ENCODE results near the gene ABCA7.
A peak's percentile ranks its signal among the peaks of the same experiment; 100 is the strongest.

Gene ABCA7

GRCh38 chr19:1055886-1056620 is 16.1 kb downstream of the ABCA7 start:
- H3K4me3 ChIP-seq (ENCODE audit: low read length), result no peak overlapping the region
- peaks cover 17% of the 10 kb centered on the region for H3K36me3 ChIP-seq (ENCODE audit: control insufficient read depth, insufficient read depth, low read length, severe bottlenecking)
- H3K9me3 ChIP-seq (ENCODE audit: control insufficient read depth, low read length), result peaks cover 33% of the 10 kb centered on the region
- no peaks in the 10 kb centered on the region for H3K4me1 ChIP-seq (ENCODE audit: control insufficient read depth, insufficient read depth, low read length)
- no peak for DNase-seq (ENCODE audit: low read depth)
- H3K27me3 ChIP-seq (replicated peaks; ENCODE audit: control insufficient read depth, insufficient read depth, low read length), result no peaks in the 10 kb centered on the region
- no peak overlapping the region for H3K9ac ChIP-seq (ENCODE audit: low read length)

- Histone ChIP-seq H3K36me3 (ENCODE audit: control insufficient read depth, insufficient read depth, low read length, severe bottlenecking) (peaks cover 17% of the 10 kb centered on the region), H3K4me1 (ENCODE audit: control insufficient read depth, insufficient read depth, low read length) (no peaks in the 10 kb centered on the region)
- DNase-seq (ENCODE audit: low read depth), result peak; percentile 78
These were observed 17.4 kb downstream of the ABCA7 start for GRCh38 chr19:1057176-1057855.

GRCh38 chr19:1058112-1058511 is 18.2 kb downstream of the ABCA7 start:
- H3K27me3 ChIP-seq (replicated peaks; ENCODE audit: control insufficient read depth, insufficient read depth, low read length), result no peaks in the 10 kb centered on the region

More at GRCh38 chr19:1057176-1057855, 17.4 kb downstream of the ABCA7 start:
- no peak overlapping the region for H3K4me3 ChIP-seq (ENCODE audit: low read length)
- H3K9ac ChIP-seq (ENCODE audit: low read length), result no peak overlapping the region
- no peaks in the 10 kb centered on the region for H3K27me3 ChIP-seq (replicated peaks; ENCODE audit: control insufficient read depth, insufficient read depth, low read length)
- H3K9me3 ChIP-seq (ENCODE audit: control insufficient read depth, low read length), result peaks cover 33% of the 10 kb centered on the region

GRCh38 chr19:1060689-1061088 is 20.8 kb downstream of the ABCA7 start:
- Histone ChIP-seq H3K27me3 (replicated peaks; ENCODE audit: control insufficient read depth, insufficient read depth, low read length) (peaks cover 11% of the 10 kb centered on the region), H3K4me1 (ENCODE audit: control insufficient read depth, insufficient read depth, low read length) (peaks cover 5% of the 10 kb centered on the region), H3K36me3 (ENCODE audit: control insufficient read depth, insufficient read depth, low read length, severe bottlenecking) (peaks cover 12% of the 10 kb centered on the region), H3K4me3 (ENCODE audit: low read length) (no peak overlapping the region), H3K9ac (ENCODE audit: low read length) (no peak overlapping the region), H3K9me3 (ENCODE audit: control insufficient read depth, low read length) (peaks cover 33% of the 10 kb centered on the region)
- no peak for DNase-seq (ENCODE audit: low read depth)

More at GRCh38 chr19:1058112-1058511, 18.2 kb downstream of the ABCA7 start:
- DNase-seq (ENCODE audit: low read depth), result no peak
- no peak overlapping the region for H3K4me3 ChIP-seq (ENCODE audit: low read length)
- H3K9ac ChIP-seq (ENCODE audit: low read length), result no peak overlapping the region
- H3K36me3 ChIP-seq (ENCODE audit: control insufficient read depth, insufficient read depth, low read length, severe bottlenecking), result peaks cover 17% of the 10 kb centered on the region
- H3K4me1 ChIP-seq (ENCODE audit: control insufficient read depth, insufficient read depth, low read length), result no peaks in the 10 kb centered on the region
- peaks cover 33% of the 10 kb centered on the region for H3K9me3 ChIP-seq (ENCODE audit: control insufficient read depth, low read length)

- H3K27me3 ChIP-seq (replicated peaks; ENCODE audit: control insufficient read depth, insufficient read depth, low read length), result peaks cover 22% of the 10 kb centered on the region
- peaks cover 5% of the 10 kb centered on the region for H3K4me1 ChIP-seq (ENCODE audit: control insufficient read depth, insufficient read depth, low read length)
- H3K9me3 ChIP-seq (ENCODE audit: control insufficient read depth, low read length), result peaks cover 20% of the 10 kb centered on the region
- no peak overlapping the region for H3K9ac ChIP-seq (ENCODE audit: low read length)
- H3K36me3 ChIP-seq (ENCODE audit: control insufficient read depth, insufficient read depth, low read length, severe bottlenecking), result peaks cover 8% of the 10 kb centered on the region
- DNase-seq (ENCODE audit: low read depth), result no peak
- no peak overlapping the region for H3K4me3 ChIP-seq (ENCODE audit: low read length)
These were observed 22.1 kb downstream of the ABCA7 start for GRCh38 chr19:1061987-1062386.

GRCh38 chr19:1062387-1063029 is 22.6 kb downstream of the ABCA7 start:
- DNase-seq (ENCODE audit: low read depth), result no peak
- peaks cover 5% of the 10 kb centered on the region for H3K4me1 ChIP-seq (ENCODE audit: control insufficient read depth, insufficient read depth, low read length)
- H3K36me3 ChIP-seq (ENCODE audit: control insufficient read depth, insufficient read depth, low read length, severe bottlenecking), result peaks cover 8% of the 10 kb centered on the region
- H3K9ac ChIP-seq (ENCODE audit: low read length), result no peak overlapping the region
- H3K27me3 ChIP-seq (replicated peaks; ENCODE audit: control insufficient read depth, insufficient read depth, low read length), result peaks cover 22% of the 10 kb centered on the region
- H3K4me3 ChIP-seq (ENCODE audit: low read length), result no peak overlapping the region
- H3K9me3 ChIP-seq (ENCODE audit: control insufficient read depth, low read length), result peaks cover 15% of the 10 kb centered on the region

- H3K9me3 ChIP-seq (ENCODE audit: control insufficient read depth, low read length), result peaks cover 8% of the 10 kb centered on the region
- DNase-seq (ENCODE audit: low read depth), result no peak
- no peak overlapping the region for H3K4me3 ChIP-seq (ENCODE audit: low read length)
- H3K9ac ChIP-seq (ENCODE audit: low read length), result no peak overlapping the region
- peaks cover 5% of the 10 kb centered on the region for H3K4me1 ChIP-seq (ENCODE audit: control insufficient read depth, insufficient read depth, low read length)
- peaks cover 25% of the 10 kb centered on the region for H3K27me3 ChIP-seq (replicated peaks; ENCODE audit: control insufficient read depth, insufficient read depth, low read length)
- peaks cover 7% of the 10 kb centered on the region for H3K36me3 ChIP-seq (ENCODE audit: control insufficient read depth, insufficient read depth, low read length, severe bottlenecking)
These were observed 23.4 kb downstream of the ABCA7 start for GRCh38 chr19:1063030-1063908.

- H3K9me3 ChIP-seq (ENCODE audit: control insufficient read depth, low read length), result no peaks in the 10 kb centered on the region
- peaks cover 33% of the 10 kb centered on the region for H3K27me3 ChIP-seq (replicated peaks; ENCODE audit: control insufficient read depth, insufficient read depth, low read length)
- no peak for DNase-seq (ENCODE audit: low read depth)
- no peak overlapping the region for H3K9ac ChIP-seq (ENCODE audit: low read length)
- peaks cover 5% of the 10 kb centered on the region for H3K4me1 ChIP-seq (ENCODE audit: control insufficient read depth, insufficient read depth, low read length)
- no peaks in the 10 kb centered on the region for H3K36me3 ChIP-seq (ENCODE audit: control insufficient read depth, insufficient read depth, low read length, severe bottlenecking)
- no peak overlapping the region for H3K4me3 ChIP-seq (ENCODE audit: low read length)
These were observed 24.2 kb downstream of the ABCA7 start for GRCh38 chr19:1063909-1064660.

GRCh38 chr19:1064661-1065605 is 25.0 kb downstream of the ABCA7 start:
- H3K36me3 ChIP-seq (ENCODE audit: control insufficient read depth, insufficient read depth, low read length, severe bottlenecking), result no peaks in the 10 kb centered on the region
- peak; percentile 81 for DNase-seq (ENCODE audit: low read depth)
- peaks cover 5% of the 10 kb centered on the region for H3K4me1 ChIP-seq (ENCODE audit: control insufficient read depth, insufficient read depth, low read length)
- H3K9ac ChIP-seq (ENCODE audit: low read length), result no peak overlapping the region
- H3K27me3 ChIP-seq (replicated peaks; ENCODE audit: control insufficient read depth, insufficient read depth, low read length), result peaks cover 41% of the 10 kb centered on the region
- no peaks in the 10 kb centered on the region for H3K9me3 ChIP-seq (ENCODE audit: control insufficient read depth, low read length)
- no peak overlapping the region for H3K4me3 ChIP-seq (ENCODE audit: low read length)

Measured in adipocyte (in vitro differentiated cells).